OCI-LY1 (cell line): Measurements from ENCODE around the gene CHST11.
"Not testable (repeated sequence)": the region's sequence is repeated elsewhere in the genome, so short reads cannot be mapped to it uniquely, and the experiment has no call there.

Source experiments
- H2AFZ ChIP-seq: fragments of 200-600 bp; sonication (generic), shearing (Covaris generic); 2 replicates; pipeline ENCODE4 v1.6.0; 2014; ENCODE audit warnings: antibody characterized with exemption, mild to moderate bottlenecking, low read length
- H3F3A ChIP-seq: fragments of 200-600 bp; sonication (generic), shearing (Covaris generic); 2 replicates; pipeline ENCODE4 v1.6.0; 2014; ENCODE audit warnings: mild to moderate bottlenecking, antibody characterized with exemption, low read length, moderate library complexity; ENCODE audit not compliant: insufficient read depth
- H3K27ac ChIP-seq: fragments of 200-600 bp; sonication (generic); 2 replicates; pipeline ENCODE4 v1.5.1; 2014; ENCODE audit warnings: low read length, mixed run types, mild to moderate bottlenecking, low read depth; ENCODE audit not compliant: poor library complexity, severe bottlenecking
- H3K27me3 ChIP-seq: fragments of 200-600 bp; sonication (generic); 2 replicates; pipeline ENCODE4 v1.6.0; 2014; ENCODE audit warnings: antibody characterized with exemption, mild to moderate bottlenecking, low read length, moderate library complexity; ENCODE audit not compliant: insufficient read depth
- H3K36me3 ChIP-seq: fragments of 200-600 bp; sonication (generic); 2 replicates; pipeline ENCODE4 v1.6.1; 2014; ENCODE audit warnings: mild to moderate bottlenecking, antibody characterized with exemption, low read length, moderate library complexity, mixed read lengths; ENCODE audit not compliant: insufficient read depth
- H3K4me1 ChIP-seq: fragments of 200-600 bp; sonication (generic); 2 replicates; pipeline ENCODE4 v1.5.1; 2014; ENCODE audit warnings: mild to moderate bottlenecking, low read length, moderate library complexity; ENCODE audit not compliant: insufficient read depth, severe bottlenecking
- H3K4me2 ChIP-seq: fragments of 200-600 bp; sonication (generic), shearing (Covaris generic); 2 replicates; pipeline ENCODE4 v1.6.1; 2014; ENCODE audit warnings: low read length
- H3K4me3 ChIP-seq: fragments of 200-600 bp; sonication (generic); 2 replicates; pipeline ENCODE4 v1.5.1; 2014; ENCODE audit warnings: low read length, low read depth, mild to moderate bottlenecking, mixed read lengths; ENCODE audit not compliant: poor library complexity, severe bottlenecking
- H3K79me2 ChIP-seq: fragments of 200-600 bp; shearing (Covaris generic); 2 replicates; pipeline ENCODE4 v1.6.1; 2016; ENCODE audit warnings: mixed run types, low read length, mixed read lengths; ENCODE audit not compliant: insufficient read depth
- H3K9ac ChIP-seq: fragments of 200-600 bp; sonication (generic), shearing (Covaris generic); 2 replicates; pipeline ENCODE4 v1.6.1; 2014; ENCODE audit warnings: mild to moderate bottlenecking, low read length, mixed read lengths
- H3K9me2 ChIP-seq: fragments of 200-600 bp; sonication (generic), shearing (Covaris generic); 2 replicates; pipeline ENCODE4 v1.6.1; 2014; ENCODE audit warnings: low read depth, mild to moderate bottlenecking, low read length, mixed read lengths
- H3K9me3 ChIP-seq: fragments of 200-600 bp; shearing (Covaris generic); 2 replicates; pipeline ENCODE4 v1.6.1; 2014; ENCODE audit warnings: low read length, mixed read lengths
- H4K20me1 ChIP-seq: fragments of 200-600 bp; sonication (generic), shearing (Covaris generic); 2 replicates; pipeline ENCODE4 v1.6.0; 2016; ENCODE audit warnings: mild to moderate bottlenecking, low read length; ENCODE audit not compliant: insufficient read depth
- EZH2 ChIP-seq: fragments of 200-600 bp; sonication (generic), shearing (Covaris generic); IDR thresholded peaks from 2 replicates; pipeline ENCODE4 v1.8.0; 2017; ENCODE audit warnings: borderline replicate concordance, mixed run types, mild to moderate bottlenecking, antibody characterized with exemption, low read length, moderate library complexity, mixed read lengths
- TF ChIP-seq, protein P1 (sequence below): fragments of 200-600 bp; sonication (generic), shearing (Covaris generic); IDR thresholded peaks from 2 replicates; pipeline ENCODE4 v1.5.1; 2017; ENCODE audit warnings: mild to moderate bottlenecking, antibody characterized with exemption, low read length, moderate library complexity, mixed read lengths

Gene CHST11

DNA sequence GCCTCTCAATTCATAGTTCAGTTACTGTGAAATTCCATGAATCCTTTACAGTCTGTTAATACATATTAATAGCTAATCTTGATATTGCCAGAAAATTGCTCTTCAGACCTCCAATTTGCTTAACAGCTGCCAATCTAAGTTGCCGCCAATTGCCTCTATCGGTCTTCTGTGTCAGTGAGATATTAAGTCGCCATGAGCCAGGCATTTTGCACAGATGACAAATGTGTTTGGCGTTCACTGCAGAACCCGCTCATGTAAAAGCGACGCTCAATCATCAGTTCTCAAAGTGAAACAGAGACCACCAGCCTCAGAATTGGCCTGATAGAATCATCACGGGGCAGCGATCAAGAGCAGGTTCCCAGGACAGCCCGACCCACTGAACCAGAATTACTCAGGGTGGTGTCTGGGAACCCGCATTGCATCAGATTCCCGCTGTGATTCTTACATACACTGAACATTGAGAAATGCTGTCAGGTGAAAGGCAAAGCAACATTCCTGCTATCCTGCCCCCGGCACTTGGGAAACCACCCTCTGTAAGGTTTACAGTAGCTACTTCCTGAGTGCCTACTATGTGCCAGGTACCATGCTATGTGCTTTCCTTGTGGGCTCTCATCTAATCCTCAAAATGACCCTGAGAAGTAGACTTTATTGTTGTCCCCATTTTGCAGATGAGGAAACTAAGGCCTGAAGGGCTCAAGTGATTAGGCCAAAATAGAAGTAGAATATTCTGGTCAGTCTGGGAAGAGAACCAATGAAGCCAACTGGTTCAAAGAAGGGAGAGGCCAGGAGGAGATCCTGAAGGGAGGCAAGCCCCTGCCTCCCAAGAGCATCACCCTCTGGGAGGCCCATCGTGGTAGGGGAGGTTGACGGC lies 285.0 kb downstream of the CHST11 start:
- Histone ChIP-seq H3K27me3 (no peaks in the 10 kb centered on the region), H3K36me3 (no peaks in the 10 kb centered on the region; the same call in 1 of the 2 replicates), H2AFZ (no peak overlapping the region), H3K9me2 (no peaks in the 10 kb centered on the region), H3K4me2 (no peak overlapping the region), H3K9ac (no peak overlapping the region), H3K27ac (no peak overlapping the region), H3K9me3 (no peaks in the 10 kb centered on the region), H3K4me1 (no peaks in the 10 kb centered on the region), H3K4me3 (no peak overlapping the region), H3K79me2 (no peaks in the 10 kb centered on the region), H3F3A (no peaks in the 10 kb centered on the region), H4K20me1 (no peaks in the 10 kb centered on the region)
- TF ChIP-seq, protein P1, sequence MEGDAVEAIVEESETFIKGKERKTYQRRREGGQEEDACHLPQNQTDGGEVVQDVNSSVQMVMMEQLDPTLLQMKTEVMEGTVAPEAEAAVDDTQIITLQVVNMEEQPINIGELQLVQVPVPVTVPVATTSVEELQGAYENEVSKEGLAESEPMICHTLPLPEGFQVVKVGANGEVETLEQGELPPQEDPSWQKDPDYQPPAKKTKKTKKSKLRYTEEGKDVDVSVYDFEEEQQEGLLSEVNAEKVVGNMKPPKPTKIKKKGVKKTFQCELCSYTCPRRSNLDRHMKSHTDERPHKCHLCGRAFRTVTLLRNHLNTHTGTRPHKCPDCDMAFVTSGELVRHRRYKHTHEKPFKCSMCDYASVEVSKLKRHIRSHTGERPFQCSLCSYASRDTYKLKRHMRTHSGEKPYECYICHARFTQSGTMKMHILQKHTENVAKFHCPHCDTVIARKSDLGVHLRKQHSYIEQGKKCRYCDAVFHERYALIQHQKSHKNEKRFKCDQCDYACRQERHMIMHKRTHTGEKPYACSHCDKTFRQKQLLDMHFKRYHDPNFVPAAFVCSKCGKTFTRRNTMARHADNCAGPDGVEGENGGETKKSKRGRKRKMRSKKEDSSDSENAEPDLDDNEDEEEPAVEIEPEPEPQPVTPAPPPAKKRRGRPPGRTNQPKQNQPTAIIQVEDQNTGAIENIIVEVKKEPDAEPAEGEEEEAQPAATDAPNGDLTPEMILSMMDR, result no peak

DNA sequence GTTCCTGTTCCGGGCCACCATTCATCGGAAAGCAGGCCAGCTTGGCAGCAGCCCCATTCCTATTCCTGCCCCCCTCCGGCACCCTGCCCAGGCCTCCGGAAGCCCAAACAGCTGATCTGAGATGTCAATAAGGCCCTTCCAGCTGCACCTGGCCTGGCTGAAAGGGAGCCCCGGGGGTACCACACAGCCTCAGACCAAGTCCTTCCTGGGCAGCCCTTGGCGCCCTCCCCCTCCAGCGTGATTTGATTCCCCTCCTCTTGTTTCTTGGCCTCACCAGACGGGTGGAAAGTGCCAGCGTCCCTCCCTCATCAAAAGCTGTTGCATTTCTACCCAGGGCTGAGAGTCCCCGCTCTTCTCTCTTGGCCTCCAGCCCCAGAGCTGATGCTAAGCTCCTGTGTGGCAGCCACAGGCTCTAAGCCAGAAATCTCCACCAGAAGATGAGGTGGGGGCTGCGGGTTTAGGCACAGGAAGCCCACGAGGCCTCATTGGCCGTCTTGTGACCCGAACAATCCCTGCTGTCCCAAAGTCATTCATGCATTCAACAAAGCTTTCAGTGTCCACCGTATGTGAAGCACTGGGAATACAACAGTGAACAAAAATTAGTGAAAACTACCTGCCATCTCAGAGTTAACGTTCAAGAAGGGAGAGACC lies 285.9 kb downstream of the CHST11 start:
- no peaks in the 10 kb centered on the region for H3K27me3 ChIP-seq
- TF ChIP-seq EZH2, result no peak
- TF ChIP-seq, protein P1, result no peak
- H3K4me1 ChIP-seq, result peaks cover 3% of the 10 kb centered on the region
- no peak overlapping the region for H2AFZ ChIP-seq
- no peaks in the 10 kb centered on the region for H3K9me3 ChIP-seq
- H3F3A ChIP-seq, result no peaks in the 10 kb centered on the region
- H3K36me3 ChIP-seq, result no peaks in the 10 kb centered on the region; the same call in 1 of the 2 replicates
- H3K9ac ChIP-seq, result no peak overlapping the region
- H3K79me2 ChIP-seq, result no peaks in the 10 kb centered on the region
- no peak overlapping the region for H3K27ac ChIP-seq
- no peaks in the 10 kb centered on the region for H3K9me2 ChIP-seq
- no peaks in the 10 kb centered on the region for H4K20me1 ChIP-seq
- no peak overlapping the region for H3K4me2 ChIP-seq
- H3K4me3 ChIP-seq, result no peak overlapping the region

DNA sequence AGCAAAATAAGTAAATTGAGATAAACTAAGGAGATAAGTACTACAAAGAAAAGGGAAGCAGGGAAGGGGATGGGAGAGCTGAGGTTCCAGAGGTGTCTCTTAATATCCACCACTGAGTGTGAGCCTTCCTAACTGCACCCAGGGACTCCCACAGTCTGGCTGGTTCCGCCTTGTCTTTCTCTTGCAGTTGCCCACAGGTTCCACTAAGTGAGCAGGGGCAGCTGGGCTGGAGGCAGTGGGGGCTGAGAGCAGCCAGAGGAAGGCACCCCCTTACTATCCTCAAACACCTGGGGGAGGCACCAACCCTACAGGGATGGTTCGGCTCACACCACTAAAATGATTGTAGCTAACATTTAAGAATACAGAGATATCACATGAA lies 286.4 kb downstream of the CHST11 start:
- Histone ChIP-seq H3K4me3 (no peak overlapping the region), H3K27ac (no peak overlapping the region), H4K20me1 (no peaks in the 10 kb centered on the region), H3K79me2 (no peaks in the 10 kb centered on the region), H3K27me3 (no peaks in the 10 kb centered on the region), H2AFZ (no peak overlapping the region), H3K9ac (no peak overlapping the region), H3F3A (no peaks in the 10 kb centered on the region), H3K9me2 (no peaks in the 10 kb centered on the region), H3K36me3 (no peaks in the 10 kb centered on the region; the same call in 1 of the 2 replicates), H3K4me2 (no peak overlapping the region), H3K4me1 (peaks cover 7% of the 10 kb centered on the region), H3K9me3 (no peaks in the 10 kb centered on the region)
- no peak for TF ChIP-seq EZH2
- TF ChIP-seq, protein P1, result no peak

DNA sequence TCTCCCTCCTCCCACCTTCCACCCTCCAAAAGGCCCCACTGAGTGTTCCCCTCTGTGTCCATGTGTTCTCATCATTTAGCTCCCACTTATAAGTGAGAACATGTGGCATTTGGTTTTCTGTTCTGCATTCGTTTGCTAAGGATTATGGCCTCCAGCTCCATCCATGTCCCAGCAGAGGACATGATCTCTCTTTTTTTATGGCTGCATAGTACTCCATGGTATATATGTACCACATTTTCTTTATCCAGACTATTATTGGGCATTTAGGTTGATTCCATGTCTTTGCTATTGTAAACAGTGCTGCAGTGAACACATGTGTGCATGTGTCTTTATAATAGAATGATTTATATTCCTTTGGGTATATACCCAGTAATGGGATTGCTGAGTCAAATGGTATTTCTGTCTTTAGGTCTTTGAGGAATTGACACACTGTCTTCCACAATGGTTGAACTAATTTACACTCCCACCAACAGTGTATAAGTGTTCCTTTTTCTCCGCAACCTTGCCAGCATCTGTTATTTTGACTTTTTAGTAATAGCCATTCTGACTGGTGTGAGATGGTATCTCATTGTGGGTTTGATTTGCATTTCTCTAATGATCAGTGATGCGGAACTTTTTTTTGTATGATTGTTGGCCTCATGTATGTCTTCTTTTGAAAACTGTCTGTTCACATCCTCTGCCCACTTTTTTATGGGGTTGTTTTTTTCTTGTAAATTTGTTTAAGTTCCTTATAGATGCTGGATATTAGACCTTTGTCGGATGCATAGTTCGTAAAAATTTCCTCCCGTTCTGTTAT lies 287.2 kb downstream of the CHST11 start:
- peaks cover 13% of the 10 kb centered on the region for H3K4me1 ChIP-seq
- H3K36me3 ChIP-seq, H4K20me1 ChIP-seq, H3K79me2 ChIP-seq, H3K9me3 ChIP-seq, H3K9ac ChIP-seq, H2AFZ ChIP-seq, H3K4me2 ChIP-seq, H3F3A ChIP-seq, H3K27me3 ChIP-seq, H3K27ac ChIP-seq, H3K9me2 ChIP-seq, H3K4me3 ChIP-seq: not testable (repeated sequence)
